ENCODE data around the gene CD164L2.

- TF ChIP-seq CTCF (IDR thresholded peaks at IDR 0.05 in 4 of 5, conservative IDR thresholded peaks at IDR 0.05 in 1 of 5) (no peak), POLR2A (IDR thresholded peaks at IDR 0.05) (no peak)
These were observed 41.4 kb downstream of the CD164L2 start, which contains the start of gene SYTL1 for GRCh38 chr1:27341525-27342252.

Data from gastrocnemius medialis (tissue), 4 donors.